ENCODE measurements around the gene ENG.
"Not testable (repeated sequence)": the region's sequence is repeated elsewhere in the genome, so short reads cannot be mapped to it uniquely, and the experiment has no call there.

DNA sequence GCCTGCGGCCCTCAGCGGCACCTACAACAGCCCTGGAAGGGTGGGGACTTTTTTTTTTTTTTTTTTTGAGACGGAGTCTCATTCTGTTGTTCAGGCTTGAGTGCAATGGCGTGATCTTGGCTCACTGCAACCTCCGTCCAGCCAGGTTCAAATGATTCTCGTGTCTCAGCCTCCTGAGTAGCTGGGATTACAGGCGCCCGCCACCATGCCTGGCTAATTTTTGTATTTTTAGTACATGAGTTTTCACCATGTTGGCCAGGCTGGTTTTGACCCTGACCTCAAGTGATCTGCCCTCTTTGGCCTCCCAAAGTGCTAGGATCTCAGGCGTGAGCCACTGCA is 15.7 kb upstream of the ENG start:
- TF ChIP-seq, protein P1, sequence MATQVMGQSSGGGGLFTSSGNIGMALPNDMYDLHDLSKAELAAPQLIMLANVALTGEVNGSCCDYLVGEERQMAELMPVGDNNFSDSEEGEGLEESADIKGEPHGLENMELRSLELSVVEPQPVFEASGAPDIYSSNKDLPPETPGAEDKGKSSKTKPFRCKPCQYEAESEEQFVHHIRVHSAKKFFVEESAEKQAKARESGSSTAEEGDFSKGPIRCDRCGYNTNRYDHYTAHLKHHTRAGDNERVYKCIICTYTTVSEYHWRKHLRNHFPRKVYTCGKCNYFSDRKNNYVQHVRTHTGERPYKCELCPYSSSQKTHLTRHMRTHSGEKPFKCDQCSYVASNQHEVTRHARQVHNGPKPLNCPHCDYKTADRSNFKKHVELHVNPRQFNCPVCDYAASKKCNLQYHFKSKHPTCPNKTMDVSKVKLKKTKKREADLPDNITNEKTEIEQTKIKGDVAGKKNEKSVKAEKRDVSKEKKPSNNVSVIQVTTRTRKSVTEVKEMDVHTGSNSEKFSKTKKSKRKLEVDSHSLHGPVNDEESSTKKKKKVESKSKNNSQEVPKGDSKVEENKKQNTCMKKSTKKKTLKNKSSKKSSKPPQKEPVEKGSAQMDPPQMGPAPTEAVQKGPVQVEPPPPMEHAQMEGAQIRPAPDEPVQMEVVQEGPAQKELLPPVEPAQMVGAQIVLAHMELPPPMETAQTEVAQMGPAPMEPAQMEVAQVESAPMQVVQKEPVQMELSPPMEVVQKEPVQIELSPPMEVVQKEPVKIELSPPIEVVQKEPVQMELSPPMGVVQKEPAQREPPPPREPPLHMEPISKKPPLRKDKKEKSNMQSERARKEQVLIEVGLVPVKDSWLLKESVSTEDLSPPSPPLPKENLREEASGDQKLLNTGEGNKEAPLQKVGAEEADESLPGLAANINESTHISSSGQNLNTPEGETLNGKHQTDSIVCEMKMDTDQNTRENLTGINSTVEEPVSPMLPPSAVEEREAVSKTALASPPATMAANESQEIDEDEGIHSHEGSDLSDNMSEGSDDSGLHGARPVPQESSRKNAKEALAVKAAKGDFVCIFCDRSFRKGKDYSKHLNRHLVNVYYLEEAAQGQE (IDR thresholded peaks at IDR 0.05): not testable (repeated sequence)
- TF ChIP-seq, protein P2, sequence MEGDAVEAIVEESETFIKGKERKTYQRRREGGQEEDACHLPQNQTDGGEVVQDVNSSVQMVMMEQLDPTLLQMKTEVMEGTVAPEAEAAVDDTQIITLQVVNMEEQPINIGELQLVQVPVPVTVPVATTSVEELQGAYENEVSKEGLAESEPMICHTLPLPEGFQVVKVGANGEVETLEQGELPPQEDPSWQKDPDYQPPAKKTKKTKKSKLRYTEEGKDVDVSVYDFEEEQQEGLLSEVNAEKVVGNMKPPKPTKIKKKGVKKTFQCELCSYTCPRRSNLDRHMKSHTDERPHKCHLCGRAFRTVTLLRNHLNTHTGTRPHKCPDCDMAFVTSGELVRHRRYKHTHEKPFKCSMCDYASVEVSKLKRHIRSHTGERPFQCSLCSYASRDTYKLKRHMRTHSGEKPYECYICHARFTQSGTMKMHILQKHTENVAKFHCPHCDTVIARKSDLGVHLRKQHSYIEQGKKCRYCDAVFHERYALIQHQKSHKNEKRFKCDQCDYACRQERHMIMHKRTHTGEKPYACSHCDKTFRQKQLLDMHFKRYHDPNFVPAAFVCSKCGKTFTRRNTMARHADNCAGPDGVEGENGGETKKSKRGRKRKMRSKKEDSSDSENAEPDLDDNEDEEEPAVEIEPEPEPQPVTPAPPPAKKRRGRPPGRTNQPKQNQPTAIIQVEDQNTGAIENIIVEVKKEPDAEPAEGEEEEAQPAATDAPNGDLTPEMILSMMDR (IDR thresholded peaks at IDR 0.05): not testable (repeated sequence)
- TF ChIP-seq CHD2 (IDR thresholded peaks at IDR 0.05; ENCODE audit: low read length, partially characterized antibody); POLR2A (IDR thresholded peaks at IDR 0.05; ENCODE audit: low read length); RFX5 (IDR thresholded peaks at IDR 0.05); BHLHE40 (IDR thresholded peaks at IDR 0.05; ENCODE audit: low read depth, low read length); JUNB (IDR thresholded peaks at IDR 0.05): not testable (repeated sequence)
- TF ChIP-seq, protein P3, sequence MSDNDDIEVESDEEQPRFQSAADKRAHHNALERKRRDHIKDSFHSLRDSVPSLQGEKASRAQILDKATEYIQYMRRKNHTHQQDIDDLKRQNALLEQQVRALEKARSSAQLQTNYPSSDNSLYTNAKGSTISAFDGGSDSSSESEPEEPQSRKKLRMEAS (IDR thresholded peaks at IDR 0.05): not testable (repeated sequence)
- TF ChIP-seq, protein P4, sequence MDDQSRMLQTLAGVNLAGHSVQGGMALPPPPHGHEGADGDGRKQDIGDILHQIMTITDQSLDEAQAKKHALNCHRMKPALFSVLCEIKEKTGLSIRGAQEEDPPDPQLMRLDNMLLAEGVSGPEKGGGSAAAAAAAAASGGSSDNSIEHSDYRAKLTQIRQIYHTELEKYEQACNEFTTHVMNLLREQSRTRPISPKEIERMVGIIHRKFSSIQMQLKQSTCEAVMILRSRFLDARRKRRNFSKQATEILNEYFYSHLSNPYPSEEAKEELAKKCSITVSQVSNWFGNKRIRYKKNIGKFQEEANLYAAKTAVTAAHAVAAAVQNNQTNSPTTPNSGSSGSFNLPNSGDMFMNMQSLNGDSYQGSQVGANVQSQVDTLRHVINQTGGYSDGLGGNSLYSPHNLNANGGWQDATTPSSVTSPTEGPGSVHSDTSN (IDR thresholded peaks at IDR 0.05): not testable (repeated sequence)
- TF ChIP-seq, protein P5, sequence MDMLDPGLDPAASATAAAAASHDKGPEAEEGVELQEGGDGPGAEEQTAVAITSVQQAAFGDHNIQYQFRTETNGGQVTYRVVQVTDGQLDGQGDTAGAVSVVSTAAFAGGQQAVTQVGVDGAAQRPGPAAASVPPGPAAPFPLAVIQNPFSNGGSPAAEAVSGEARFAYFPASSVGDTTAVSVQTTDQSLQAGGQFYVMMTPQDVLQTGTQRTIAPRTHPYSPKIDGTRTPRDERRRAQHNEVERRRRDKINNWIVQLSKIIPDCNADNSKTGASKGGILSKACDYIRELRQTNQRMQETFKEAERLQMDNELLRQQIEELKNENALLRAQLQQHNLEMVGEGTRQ (IDR thresholded peaks at IDR 0.05): not testable (repeated sequence)
